NCI-H128 (cell line): ENCODE data around the gene PDE1A.
"Not testable (repeated sequence)": the region's sequence is repeated elsewhere in the genome, so short reads cannot be mapped to it uniquely, and the experiment has no call there.

Source experiments
- DNase-seq: peaks from one replicate; lab custom pipeline; 2025; ENCODE audit not compliant: unreplicated experiment; lab: John Stamatoyannopoulos, UW

The PDE1A gene

DNA sequence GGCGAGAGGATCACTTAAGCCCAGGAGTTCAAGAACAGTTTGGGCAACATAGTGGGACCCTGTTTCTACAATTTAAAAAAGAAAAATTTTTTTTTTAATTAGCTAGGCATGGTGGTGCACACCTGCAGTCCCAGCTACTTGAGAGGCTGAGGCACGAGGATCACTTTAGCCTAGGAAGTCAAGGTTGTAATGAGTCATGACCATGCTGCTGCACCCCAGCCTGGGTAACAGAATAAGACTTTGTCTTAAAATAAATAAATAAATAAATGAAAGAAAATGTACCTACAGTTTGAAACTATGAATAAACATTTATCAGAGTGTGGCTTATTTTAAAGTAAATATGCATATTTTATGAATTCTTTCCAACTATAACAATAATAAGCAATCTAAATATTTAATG, 16.7 kb downstream of the PDE1A start:
- DNase-seq = no peak

DNA sequence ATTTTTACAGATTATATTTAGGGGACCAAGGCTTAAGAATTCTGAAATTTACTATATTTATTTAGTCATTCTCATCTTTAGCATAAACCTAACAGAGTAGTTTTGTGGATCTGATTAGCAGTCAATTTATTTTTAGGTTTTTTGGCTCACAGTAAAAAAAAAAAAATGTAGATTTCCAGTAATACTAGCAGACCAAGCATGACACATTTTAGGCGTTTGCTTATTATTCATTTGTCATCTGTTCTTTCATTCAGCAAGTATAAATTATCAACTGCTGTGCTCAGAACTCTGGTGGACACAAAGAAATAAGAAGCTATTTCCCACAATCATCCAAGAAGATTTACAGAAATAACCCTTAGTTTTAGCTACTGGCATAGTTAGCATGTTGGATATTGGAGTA, 20.6 kb downstream of the PDE1A start:
- no peak for DNase-seq

DNA sequence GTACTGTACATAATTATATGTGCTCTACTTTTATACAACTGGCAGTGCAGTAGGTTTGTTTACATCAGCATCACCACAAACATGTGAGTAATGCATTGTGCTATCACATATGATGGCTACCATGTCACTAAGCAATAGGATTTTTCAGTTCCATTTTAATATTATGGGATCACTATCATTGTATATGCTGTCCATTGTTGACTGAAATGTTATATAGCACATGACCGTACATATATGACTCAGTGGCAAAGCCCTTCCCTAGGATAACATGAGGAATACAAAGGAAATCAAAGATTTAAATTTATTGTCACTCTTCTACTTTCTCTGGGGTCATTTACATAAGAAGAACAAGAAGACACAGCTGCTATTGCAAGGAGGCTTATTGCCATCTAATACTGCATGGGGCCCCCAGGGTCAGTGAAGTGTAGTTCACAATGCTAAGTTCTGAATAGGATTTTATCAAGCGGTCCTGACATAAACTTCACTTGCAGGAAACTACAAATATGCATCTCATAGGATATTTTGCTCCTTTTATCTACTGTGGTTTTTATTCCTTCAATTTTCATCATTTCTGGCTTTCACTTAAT, 21.8 kb downstream of the PDE1A start:
- DNase-seq = no peak

DNA sequence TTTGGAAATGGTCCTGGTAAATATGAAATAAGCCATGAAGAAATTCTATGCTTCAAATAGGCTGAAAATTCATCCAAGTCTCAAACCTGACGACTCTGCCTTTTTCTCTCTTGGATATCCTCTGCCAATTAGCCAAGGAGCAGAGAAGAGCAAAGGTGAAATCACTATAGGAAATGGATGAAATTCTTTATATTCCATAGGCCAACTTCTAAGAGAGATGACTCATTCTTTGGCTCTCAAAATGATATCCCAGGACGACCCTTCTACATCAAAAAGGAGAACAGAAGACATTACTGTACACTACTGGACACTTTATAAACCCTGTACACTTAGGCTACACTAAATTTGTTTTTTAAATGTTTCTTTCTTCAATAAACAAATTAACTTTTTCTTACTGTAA, 22.7 kb downstream of the PDE1A start:
- DNase-seq = no peak

DNA sequence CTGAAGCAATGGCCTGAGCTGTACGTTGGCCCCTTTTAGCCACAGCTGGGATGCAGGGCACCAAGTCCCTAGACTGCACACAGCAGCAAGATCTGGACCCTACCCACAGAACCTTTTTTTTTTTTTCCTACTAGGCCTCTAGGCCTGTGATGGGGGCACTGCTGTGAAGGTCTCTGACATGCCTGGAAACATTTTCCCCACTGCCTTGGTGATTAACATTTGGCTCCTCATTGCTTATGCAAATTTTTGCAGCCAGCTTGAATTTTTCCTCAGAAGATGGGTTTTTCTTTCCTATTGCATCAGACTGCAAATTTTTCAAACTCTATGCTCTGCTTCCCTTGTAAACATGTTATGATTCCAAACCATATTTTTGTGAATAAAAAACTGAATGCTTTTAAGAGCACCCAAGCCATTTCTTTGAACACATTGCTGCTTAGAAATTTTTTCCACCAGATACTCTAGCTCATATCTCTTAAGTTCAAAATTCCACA, 33.5 kb downstream of the PDE1A start:
- no peak for DNase-seq

DNA sequence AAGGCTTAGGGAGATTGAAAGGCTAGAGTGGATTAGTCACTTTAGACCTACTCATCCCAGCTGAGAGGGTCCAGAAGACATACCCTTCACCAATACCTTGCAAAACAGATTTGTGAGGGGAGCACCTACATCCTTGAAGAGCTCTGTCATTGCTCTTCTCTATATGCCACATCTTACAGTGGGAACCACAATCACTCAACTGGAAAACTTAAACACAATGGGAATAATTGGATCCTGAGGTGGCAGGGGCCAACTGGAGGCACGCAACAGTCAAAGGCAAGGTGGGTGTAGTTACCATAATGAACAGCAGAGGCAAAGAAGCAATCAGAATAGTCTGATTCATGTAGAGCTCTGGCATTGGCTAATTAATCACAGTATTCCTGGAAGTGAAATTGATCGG, 35.4 kb downstream of the PDE1A start:
- no peak for DNase-seq

DNA sequence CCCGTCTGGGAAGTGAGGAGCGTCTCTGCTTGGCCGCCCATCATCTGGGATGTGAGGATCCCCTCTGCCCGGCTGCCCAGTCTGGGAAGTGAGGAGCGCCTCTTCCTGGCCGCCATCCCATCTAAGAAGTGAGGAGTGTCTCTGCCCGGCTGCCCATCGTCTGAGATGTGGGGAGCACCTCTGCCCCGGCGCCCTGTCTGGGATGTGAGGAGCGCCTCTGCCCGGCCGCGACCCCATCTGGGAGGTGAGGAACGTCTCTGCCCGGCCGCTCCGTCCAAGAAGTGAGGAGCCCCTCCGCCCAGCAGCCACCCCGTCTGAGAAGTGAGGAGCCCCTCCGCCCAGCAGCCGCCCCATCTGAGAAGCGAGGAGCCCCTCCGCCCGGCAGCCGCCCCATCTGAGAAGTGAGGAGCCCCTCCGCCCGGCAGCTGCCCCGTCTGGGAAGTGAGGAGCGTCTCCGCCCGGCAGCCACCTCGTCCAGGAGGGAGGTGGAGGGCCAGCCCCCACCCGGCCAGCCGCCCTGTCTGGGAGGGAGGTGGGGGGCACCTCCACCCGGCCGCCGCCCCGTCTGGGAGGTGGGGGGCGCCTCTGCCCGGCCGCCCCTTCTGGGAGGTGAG, 40.5 kb downstream of the PDE1A start:
- DNase-seq = not testable (repeated sequence)

DNA sequence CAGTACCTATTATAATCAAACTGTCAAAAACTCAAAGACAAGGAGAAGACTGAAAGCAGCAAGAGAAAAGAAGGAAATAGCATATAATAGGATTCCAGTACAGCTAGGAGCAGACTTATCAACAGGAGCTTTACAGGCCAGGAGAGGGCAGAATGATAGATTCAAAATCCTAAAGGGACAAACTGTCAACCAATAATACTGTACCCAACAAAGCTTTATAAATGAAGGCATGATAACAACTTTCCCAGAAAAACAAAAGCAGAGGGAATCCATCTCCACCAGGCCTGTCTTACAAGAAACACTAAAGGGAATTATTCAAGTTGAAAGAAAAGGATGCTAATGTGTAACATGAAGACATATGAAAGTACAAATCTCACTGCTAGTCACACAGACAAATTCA, 42.0 kb downstream of the PDE1A start:
- no peak for DNase-seq

DNA sequence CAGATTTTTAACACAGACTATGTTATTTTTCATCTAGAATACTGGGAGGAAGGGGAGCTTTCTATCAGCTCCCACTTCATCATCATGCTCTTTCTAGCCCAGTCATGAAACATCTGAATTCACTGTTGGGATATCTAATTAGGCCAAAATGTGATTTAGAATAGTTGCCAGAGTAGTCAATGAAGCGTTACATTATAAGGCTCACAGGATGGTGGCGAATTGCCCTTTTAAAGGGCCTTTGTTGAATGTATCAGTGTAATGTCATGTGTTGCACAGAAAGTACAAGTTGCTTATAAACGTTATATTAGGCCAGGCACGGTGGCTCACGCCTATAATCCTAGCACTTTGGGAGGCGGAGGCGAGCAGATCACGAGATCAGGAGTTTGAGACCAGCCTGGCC, 45.6 kb downstream of the PDE1A start:
- no peak for DNase-seq

DNA sequence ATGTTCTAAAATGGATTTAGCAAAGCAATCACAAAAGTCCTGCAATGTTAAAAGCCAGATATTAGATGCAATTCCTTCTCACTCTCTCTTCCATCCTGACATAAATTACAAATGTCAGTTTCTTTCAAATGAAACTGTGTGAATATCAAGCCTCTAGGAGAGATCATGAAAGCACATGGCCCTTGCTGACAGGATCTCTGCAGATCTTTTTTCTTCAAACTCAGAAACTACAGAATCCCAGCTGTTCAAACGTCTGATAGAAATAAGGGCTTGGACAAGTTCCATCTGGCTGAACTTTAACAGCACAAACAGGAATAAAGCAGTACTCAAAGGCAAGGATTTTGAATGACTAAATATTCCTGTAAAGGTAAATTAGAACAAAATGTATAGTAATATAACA, 47.6 kb downstream of the PDE1A start:
- no peak for DNase-seq

DNA sequence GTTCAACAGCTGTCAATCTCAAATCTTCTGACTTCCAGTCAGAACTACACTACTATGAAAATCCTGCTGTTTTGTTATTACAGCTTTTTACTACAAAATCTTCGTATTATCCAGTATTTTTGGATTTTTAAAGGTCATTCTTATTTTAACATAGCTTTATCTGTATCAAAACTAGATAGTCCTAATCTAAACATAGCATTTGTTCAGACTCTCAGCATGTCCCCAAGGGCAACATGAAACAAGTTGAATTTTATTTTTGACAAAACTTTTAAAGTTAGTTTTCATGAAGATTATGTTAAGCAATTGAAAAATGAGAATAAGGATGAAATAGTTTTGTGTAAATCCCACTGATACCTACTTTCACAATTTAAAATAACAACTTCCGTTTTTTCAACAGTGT, 48.1 kb downstream of the PDE1A start:
- no peak for DNase-seq

DNA sequence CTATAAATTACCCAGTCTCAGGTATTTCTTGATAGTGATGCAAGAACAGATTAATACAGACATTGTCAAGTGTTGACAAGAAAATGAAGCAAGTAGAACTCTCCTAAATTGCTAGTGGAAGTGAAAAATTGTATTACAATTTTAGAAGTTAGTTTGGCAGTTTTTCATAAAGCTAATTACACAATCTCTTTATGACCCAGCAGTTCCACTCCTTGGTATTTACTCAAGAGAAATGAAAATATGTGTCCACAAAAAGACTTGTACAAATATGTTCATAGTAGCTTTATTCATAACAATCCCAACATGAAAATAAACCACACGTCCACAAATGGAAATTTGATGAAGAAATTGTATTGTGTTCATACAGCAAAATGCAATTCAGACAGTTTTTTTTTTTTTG, 49.4 kb downstream of the PDE1A start:
- DNase-seq = no peak

DNA sequence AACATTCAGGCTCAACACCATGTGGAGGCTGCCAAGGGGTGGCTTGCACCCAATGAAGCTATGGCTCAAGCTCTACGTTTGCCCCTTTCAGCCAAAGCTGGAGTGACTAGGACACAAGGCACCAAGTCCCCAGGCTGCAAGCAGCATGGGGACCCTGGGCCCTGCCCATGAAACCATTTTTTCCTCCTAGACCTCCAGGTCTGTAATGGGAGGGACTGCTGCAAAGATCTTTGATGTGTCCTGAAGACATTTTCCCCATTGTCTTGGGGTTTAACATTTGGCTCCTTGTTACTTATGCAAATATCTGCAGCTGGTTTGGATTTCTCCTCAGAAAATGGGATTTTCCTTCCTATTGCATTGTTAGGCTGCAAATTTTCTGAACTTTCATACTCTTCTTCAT, 51.0 kb downstream of the PDE1A start:
- no peak for DNase-seq

DNA sequence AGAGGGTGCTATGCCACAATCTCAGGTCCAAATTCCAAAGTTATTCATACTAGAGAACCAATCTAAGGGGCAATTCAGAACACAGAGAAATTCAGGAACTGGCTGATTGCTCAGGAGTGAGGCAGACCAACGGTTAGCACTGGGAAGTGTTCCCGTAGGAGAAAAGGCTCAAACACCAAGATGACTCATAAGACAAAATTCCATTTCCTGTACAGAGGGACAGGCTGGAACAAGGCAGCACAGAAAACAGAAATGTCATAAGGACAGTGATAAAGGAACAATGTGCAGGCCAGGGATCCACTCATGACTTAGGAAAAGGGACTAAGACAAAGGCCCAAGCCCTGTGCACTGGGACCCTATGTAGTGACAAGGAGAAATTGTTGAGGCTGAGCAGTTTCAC, 54.2 kb downstream of the PDE1A start:
- no peak for DNase-seq

DNA sequence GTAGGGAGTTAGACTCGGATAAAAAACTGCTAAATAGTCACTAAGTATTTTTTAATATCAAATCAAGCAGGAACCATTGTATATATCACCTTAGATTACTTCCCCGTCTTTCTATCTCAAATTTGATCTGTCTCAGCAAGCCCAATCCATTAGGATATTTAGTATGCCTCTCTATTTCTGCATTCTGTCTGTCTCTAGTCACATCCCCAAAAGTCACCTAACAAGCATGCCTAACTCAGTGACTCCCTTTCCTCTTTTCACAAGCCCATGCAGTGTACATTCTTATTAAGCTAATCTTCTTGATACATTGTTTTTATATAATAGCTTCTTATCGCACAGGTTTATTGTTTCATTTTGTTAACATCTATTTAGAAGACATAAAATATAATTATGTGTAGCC, 57.8 kb downstream of the PDE1A start:
- DNase-seq = no peak

DNA sequence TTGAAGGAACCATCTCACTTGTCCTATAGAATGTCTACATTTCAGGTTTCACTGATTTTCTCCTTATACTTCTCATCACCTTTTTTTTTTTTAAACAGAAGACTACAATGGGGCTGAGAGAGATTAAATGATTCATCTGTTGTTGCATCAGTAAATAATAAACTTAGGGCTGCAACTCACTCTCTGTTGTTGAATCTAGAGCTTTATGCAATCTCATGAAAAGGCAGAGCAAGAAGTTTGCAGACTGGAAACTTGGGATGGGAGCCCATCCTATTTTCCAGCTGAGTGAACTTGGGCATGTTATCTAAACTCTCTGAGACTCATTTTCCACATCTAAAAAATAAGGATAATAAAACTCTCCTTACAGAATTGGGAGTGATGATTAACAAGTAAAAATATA, 58.4 kb downstream of the PDE1A start:
- no peak for DNase-seq

DNA sequence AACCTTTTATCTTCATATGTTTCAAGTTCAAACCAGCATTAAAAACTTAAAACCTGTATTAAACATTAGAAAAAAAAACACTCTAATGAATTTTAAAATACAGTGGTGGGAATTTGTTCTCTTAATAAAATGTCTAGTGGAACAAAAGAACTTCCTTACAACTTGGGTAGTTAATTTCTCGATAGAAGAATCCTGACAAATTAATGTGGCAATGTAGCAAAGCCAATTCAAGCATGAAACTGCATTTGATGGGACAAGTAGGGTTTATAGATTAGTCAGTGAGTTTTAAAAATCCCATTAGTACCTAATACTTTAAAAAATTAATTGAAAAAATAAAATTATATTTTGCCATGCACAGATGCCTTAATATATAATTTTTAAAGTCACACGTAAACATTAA, 59.4 kb downstream of the PDE1A start:
- no peak for DNase-seq

DNA sequence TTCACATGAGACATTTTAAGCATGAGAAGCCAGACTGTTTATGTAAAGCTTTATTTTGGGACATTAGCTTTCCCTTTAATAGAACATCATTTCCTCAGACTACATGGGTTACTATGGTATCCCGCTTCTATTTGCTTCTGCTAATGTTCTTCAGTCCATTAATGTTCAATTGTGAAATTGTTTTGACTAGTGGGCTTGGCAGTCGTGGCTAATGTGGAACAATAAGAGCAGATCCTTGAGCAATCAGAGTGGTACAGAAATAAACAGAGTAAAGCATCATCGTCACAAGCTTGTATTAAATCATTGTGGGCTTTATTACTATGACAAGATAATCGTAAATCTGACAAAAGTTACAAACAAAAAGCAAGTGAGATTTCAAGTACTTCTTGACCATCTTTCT, 60.2 kb downstream of the PDE1A start:
- peak; percentile 44 for DNase-seq

DNA sequence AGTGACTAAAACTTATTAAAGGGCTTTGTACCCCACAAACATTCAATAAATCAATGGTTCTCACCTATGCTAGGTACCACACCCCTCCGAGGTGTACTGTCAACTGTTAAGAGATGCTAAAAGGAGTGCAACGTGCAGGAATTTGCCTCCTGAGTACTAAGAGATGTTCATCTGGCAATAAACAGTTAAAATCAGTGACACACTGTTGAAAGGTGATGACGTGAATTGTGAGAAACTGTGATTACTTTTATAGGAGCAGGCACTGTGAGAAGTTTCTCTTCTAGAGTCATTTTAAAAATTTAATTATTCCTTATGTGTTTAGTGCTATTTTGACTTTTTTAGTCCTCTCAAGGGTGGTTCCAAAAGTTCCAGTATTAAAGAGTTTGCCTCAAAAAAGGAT, 61.0 kb downstream of the PDE1A start:
- no peak for DNase-seq

DNA sequence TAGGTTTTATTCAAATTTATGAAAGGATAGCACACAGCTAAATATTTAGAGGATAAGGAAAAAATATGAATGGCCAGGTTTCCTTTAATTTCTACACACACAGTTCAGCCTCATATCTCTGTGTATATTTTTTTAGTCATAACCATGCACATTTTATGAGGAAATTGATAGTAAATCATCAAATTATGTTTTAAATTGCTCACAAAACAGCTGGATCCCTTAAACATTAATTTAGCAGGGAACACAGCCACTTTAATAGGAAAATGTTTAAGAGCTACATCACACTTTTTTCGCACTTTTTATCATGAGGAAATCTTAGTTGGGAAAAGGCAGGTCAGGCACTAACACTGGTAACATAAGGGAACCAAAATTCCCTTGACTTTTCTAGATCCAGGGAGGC, 65.4 kb downstream of the PDE1A start:
- DNase-seq = no peak

DNA sequence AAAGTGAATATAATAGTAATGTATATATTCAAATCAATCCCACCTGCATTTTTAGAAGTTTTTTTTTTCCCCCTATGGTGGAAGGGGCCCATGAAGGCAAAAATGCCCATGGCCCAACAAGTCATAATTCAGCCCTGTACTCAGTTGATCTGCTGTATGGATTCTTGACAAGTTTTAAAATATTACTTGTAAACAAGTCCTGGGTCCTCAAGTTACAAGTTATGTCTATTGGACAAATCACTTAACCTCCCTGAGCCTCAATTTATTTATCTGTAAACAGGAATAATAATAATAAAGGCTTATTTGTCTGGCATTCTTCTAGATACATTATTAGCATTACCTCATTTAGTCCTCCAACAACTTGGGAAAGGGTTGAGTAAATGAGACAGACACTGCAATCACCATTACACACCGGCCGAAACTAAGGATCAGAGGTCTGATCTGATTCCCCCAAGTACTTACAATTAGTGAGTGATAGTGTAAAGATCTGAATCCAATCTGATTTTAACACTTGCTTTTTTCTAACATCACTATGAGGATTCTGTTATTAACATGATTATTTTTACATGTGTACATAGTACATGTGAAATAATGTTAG, 66.1 kb downstream of the PDE1A start:
- no peak for DNase-seq

DNA sequence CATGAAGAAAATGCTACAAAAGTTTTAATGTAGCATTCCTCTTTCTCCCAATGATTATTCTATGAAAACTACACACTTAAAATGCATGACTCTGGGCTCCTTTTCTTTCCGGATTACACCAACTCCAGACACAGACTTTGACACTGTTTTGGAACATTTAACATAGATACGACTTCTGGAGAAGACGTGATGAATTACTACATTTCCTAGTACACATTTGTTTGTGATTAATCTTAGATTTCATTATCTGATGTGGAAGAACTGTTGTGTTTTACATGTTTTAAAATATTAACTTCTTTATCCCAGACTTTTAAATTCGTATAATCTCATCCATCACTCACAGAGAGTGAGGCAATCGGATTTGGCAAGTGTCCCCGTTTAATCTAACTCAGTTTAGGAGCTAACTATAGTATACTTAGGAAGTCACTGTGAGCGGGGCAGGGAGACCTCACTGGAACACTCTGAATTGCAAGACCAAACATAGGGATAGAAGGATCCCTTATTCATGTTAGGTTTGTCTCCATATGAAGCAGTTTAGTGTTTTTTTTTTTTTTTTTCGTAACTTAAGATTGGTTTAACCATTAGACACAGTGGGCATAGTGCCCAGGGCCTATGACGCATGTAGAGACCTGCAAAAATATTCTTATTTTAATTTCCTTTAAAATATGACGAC, 66.7 kb downstream of the PDE1A start:
- DNase-seq = no peak
